Stimulated activated CD4-positive, alpha-beta T cell treated with anti-CD3 and anti-CD28 coated beads, Interleukin-12 subunit alpha, Interleukin-12 subunit beta, amount 100 ng/mL, for 48 hours (primary cell): Measurements from ENCODE around the gene AFP.

ENCODE experiments used
- DNase-seq, 3 donors: peaks; one replicate each; pipeline ENCODE4 v3.0.0-alpha.2; 2020; ENCODE audit warnings: low read depth in 2 of 3, low spot score in 1 of 3

Gene AFP

GRCh38 chr4:73458184-73459047, 22.4 kb downstream of the AFP start:
- DNase-seq: no peak

GRCh38 chr4:73459048-73459421, 23.0 kb downstream of the AFP start:
- no peak for DNase-seq

GRCh38 chr4:73460913-73461522, 25.0 kb downstream of the AFP start:
- no peak for DNase-seq

- no peak for DNase-seq
Observed at GRCh38 chr4:73468170-73468569, 32.1 kb downstream of the AFP start.

GRCh38 chr4:73470728-73471127, 34.7 kb downstream of the AFP start:
- DNase-seq: no peak

- no peak for DNase-seq
Observed at GRCh38 chr4:73477176-73477575, 41.2 kb downstream of the AFP start.

- DNase-seq: no peak
Observed at GRCh38 chr4:73479323-73479722, 43.3 kb downstream of the AFP start.

- DNase-seq: no peak
Observed at GRCh38 chr4:73481358-73481757, 45.3 kb downstream of the AFP start, which contains the start of gene AFM. TSS of gene AFM (plus strand) at chr4:73481745. CDS start at chr4:73481776, 31 bp downstream.

GRCh38 chr4:73485085-73485484, 49.1 kb downstream of the AFP start:
- DNase-seq: no peak

- DNase-seq: no peak
Observed at GRCh38 chr4:73485596-73485995, 49.6 kb downstream of the AFP start.

- no peak for DNase-seq
Observed at GRCh38 chr4:73486497-73486896, 50.5 kb downstream of the AFP start.

GRCh38 chr4:73487233-73487632, 51.2 kb downstream of the AFP start:
- DNase-seq: no peak

GRCh38 chr4:73499996-73500765, 64.2 kb downstream of the AFP start:
- DNase-seq: no peak

GRCh38 chr4:73501664-73502265, 65.7 kb downstream of the AFP start:
- no peak for DNase-seq

- DNase-seq: no peak
Observed at GRCh38 chr4:73505567-73505966, 69.5 kb downstream of the AFP start.
